ENCODE results near the gene CDK5RAP2. TPM values are rescaled to one million over a fixed set of nuclear protein-coding genes. Genes with fewer than 3 reads are reported as not detected.

The CDK5RAP2 gene
- total RNA-seq, 1 donor from 2014 or later: 54.5 TPM

- Histone ChIP-seq H3K4me3 (no peak overlapping the region), H3K27me3 (no peaks in the 10 kb centered on the region), H3K27ac (no peak overlapping the region), H3K9me3 (no peaks in the 10 kb centered on the region), H3K36me3 (no peaks in the 10 kb centered on the region), H3K4me1 (no peaks in the 10 kb centered on the region)
- TF ChIP-seq POLR2A (IDR thresholded peaks at IDR 0.05): no peak
- no peak for TF ChIP-seq POLR2AphosphoS5 (IDR thresholded peaks at IDR 0.05; ENCODE audit: insufficient read depth in 1 of 2, low read depth in 1 of 2)
- TF ChIP-seq CTCF (IDR thresholded peaks at IDR 0.05): no peak
- DNase-seq (ENCODE audit: extremely low spot score in 2 of 2): no peak
- intact Hi-C loops (cut with DNase I): no loop called here
These were observed 37.3 kb upstream of the CDK5RAP2 start for GRCh38 chr9:120616966-120617935.

- Histone ChIP-seq H3K4me1 (no peaks in the 10 kb centered on the region), H3K27ac (no peak overlapping the region), H3K36me3 (peaks cover 0 to 4% of the 10 kb centered on the region in 2 donors), H3K4me3 (no peak overlapping the region), H3K9me3 (no peaks in the 10 kb centered on the region), H3K27me3 (no peaks in the 10 kb centered on the region)
- no peak for DNase-seq (ENCODE audit: extremely low spot score in 2 of 2)
- intact Hi-C loops (cut with DNase I): no loop called here
- TF ChIP-seq CTCF (IDR thresholded peaks at IDR 0.05) (no peak), POLR2A (IDR thresholded peaks at IDR 0.05) (no peak), POLR2AphosphoS5 (IDR thresholded peaks at IDR 0.05; ENCODE audit: insufficient read depth in 1 of 2, low read depth in 1 of 2) (no peak)
These were observed 32.3 kb upstream of the CDK5RAP2 start for GRCh38 chr9:120612218-120612617.

- Histone ChIP-seq H3K27me3 (no peaks in the 10 kb centered on the region), H3K9me3 (no peaks in the 10 kb centered on the region), H3K27ac (no peak overlapping the region), H3K4me1 (no peaks in the 10 kb centered on the region), H3K4me3 (no peak overlapping the region), H3K36me3 (peaks cover 0 to 10% of the 10 kb centered on the region in 2 donors)
- intact Hi-C loops (cut with DNase I): no loop called here
- no peak for DNase-seq (ENCODE audit: extremely low spot score in 2 of 2)
- TF ChIP-seq CTCF (IDR thresholded peaks at IDR 0.05) (no peak), POLR2AphosphoS5 (IDR thresholded peaks at IDR 0.05; ENCODE audit: insufficient read depth in 1 of 2, low read depth in 1 of 2) (no peak), POLR2A (IDR thresholded peaks at IDR 0.05) (no peak)
These were observed 31.7 kb upstream of the CDK5RAP2 start for GRCh38 chr9:120611690-120612068.

- H3K4me1 ChIP-seq: no peaks in the 10 kb centered on the region
- intact Hi-C loops (cut with DNase I): no loop called here
- no peak overlapping the region for H3K27ac ChIP-seq
- peaks cover 0 to 13% of the 10 kb centered on the region in 2 donors for H3K36me3 ChIP-seq
- TF ChIP-seq CTCF (IDR thresholded peaks at IDR 0.05) (no peak), POLR2AphosphoS5 (IDR thresholded peaks at IDR 0.05; ENCODE audit: insufficient read depth in 1 of 2, low read depth in 1 of 2) (no peak), POLR2A (IDR thresholded peaks at IDR 0.05) (no peak)
- DNase-seq (ENCODE audit: extremely low spot score in 2 of 2): no peak
- H3K9me3 ChIP-seq: no peaks in the 10 kb centered on the region
- no peaks in the 10 kb centered on the region for H3K27me3 ChIP-seq
- H3K4me3 ChIP-seq: no peak overlapping the region
These were observed 31.2 kb upstream of the CDK5RAP2 start for GRCh38 chr9:120610975-120611689.

Data from vagina (tissue), 2 donors.